ENCODE data around the gene TTC34. TPM values are rescaled to one million over a fixed set of nuclear protein-coding genes. Genes with fewer than 3 reads are reported as not detected.

The TTC34 gene
- total RNA-seq, 1 experiment from 2014 or later: 0.61 TPM

DNA sequence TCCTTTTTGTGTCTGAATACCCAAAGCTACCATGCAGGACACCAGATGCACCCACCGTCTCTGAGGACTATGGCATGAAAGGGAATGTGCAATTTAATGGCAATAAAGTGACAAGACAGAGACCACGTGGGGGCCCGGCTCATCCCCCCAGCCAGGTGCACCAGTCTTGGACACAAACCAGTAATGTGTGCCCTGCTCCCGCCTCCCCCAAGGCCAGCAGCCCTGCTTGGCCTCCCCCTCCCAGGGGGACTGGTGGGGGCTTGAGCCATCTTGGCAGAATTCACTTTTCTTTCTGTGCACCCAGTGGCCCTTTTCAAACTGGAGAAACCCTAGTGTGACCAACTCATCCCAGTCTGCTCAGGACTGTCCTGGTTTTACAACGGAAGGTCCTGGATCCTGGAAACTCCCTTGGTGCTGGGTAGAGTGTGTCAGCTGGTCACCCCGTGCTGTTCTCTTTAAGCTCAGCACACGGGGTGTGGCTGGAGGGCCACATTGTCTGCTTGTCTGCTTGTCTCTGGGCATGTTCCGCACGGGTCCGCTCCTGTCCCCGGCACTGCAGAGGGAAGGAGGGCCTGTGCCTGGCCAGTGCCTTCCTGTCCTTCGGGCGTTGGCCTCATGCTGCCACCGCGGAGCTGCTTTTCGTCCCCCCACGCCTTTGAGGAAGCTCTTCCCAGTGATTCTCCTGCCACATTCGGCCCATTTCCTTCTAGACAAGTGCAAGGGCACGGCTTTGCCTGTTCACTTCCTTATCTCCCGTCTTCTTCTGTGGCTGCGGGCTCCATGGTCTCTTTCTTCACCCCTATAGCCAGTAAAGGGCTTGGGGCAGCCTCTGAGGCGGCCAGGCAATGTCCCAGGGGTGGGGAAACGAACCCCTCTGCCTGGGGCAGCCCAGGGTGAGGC is 45.8 kb upstream of the TTC34 start:
- H3K4me3 Mint-ChIP-seq: no peak overlapping the region
- DNase-seq (ENCODE audit: low spot score) (no peak), ATAC-seq (no peak)
- no peak overlapping the region for H3K27ac Mint-ChIP-seq
- no peaks in the 10 kb centered on the region for H3K4me1 Mint-ChIP-seq
- CTCF ChIA-PET: no interaction called here
- peaks cover 54% of the 10 kb centered on the region for H3K9me3 Mint-ChIP-seq
- peaks cover 41% of the 10 kb centered on the region for H3K36me3 Mint-ChIP-seq
- TF ChIP-seq, protein P1, sequence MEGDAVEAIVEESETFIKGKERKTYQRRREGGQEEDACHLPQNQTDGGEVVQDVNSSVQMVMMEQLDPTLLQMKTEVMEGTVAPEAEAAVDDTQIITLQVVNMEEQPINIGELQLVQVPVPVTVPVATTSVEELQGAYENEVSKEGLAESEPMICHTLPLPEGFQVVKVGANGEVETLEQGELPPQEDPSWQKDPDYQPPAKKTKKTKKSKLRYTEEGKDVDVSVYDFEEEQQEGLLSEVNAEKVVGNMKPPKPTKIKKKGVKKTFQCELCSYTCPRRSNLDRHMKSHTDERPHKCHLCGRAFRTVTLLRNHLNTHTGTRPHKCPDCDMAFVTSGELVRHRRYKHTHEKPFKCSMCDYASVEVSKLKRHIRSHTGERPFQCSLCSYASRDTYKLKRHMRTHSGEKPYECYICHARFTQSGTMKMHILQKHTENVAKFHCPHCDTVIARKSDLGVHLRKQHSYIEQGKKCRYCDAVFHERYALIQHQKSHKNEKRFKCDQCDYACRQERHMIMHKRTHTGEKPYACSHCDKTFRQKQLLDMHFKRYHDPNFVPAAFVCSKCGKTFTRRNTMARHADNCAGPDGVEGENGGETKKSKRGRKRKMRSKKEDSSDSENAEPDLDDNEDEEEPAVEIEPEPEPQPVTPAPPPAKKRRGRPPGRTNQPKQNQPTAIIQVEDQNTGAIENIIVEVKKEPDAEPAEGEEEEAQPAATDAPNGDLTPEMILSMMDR (IDR thresholded peaks at IDR 0.05): no peak
- TF ChIP-seq E2F5 (CRISPR knock-in tag; IDR thresholded peaks at IDR 0.05): no peak
- TF ChIP-seq HMGA2 (CRISPR knock-in tag; IDR thresholded peaks at IDR 0.05): no peak
- TF ChIP-seq ZNF317 (CRISPR knock-in tag; IDR thresholded peaks at IDR 0.05; ENCODE audit: borderline replicate concordance, low read depth): no peak
- TF ChIP-seq ZNF219 (CRISPR knock-in tag; IDR thresholded peaks at IDR 0.05; ENCODE audit: borderline replicate concordance): no peak
- TF ChIP-seq, protein P2, sequence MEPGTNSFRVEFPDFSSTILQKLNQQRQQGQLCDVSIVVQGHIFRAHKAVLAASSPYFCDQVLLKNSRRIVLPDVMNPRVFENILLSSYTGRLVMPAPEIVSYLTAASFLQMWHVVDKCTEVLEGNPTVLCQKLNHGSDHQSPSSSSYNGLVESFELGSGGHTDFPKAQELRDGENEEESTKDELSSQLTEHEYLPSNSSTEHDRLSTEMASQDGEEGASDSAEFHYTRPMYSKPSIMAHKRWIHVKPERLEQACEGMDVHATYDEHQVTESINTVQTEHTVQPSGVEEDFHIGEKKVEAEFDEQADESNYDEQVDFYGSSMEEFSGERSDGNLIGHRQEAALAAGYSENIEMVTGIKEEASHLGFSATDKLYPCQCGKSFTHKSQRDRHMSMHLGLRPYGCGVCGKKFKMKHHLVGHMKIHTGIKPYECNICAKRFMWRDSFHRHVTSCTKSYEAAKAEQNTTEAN (CRISPR knock-in tag; IDR thresholded peaks at IDR 0.05): no peak
- no peak for TF ChIP-seq GRHL2 (CRISPR knock-in tag; IDR thresholded peaks at IDR 0.05; ENCODE audit: insufficient replicate concordance, severe bottlenecking)
- TF ChIP-seq CREM (CRISPR knock-in tag; IDR thresholded peaks at IDR 0.05): no peak
- TF ChIP-seq, protein P3, sequence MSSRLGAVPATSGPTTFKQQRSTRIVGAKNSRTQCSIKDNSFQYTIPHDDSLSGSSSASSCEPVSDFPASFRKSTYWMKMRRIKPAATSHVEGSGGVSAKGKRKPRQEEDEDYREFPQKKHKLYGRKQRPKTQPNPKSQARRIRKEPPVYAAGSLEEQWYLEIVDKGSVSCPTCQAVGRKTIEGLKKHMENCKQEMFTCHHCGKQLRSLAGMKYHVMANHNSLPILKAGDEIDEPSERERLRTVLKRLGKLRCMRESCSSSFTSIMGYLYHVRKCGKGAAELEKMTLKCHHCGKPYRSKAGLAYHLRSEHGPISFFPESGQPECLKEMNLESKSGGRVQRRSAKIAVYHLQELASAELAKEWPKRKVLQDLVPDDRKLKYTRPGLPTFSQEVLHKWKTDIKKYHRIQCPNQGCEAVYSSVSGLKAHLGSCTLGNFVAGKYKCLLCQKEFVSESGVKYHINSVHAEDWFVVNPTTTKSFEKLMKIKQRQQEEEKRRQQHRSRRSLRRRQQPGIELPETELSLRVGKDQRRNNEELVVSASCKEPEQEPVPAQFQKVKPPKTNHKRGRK (CRISPR knock-in tag; IDR thresholded peaks at IDR 0.05; ENCODE audit: borderline replicate concordance): no peak
- no peak for TF ChIP-seq CDX4 (CRISPR knock-in tag; IDR thresholded peaks at IDR 0.05; ENCODE audit: borderline replicate concordance)
- no peak for TF ChIP-seq TCF7 (CRISPR knock-in tag; IDR thresholded peaks at IDR 0.05; ENCODE audit: low read depth)
- TF ChIP-seq, protein P4, sequence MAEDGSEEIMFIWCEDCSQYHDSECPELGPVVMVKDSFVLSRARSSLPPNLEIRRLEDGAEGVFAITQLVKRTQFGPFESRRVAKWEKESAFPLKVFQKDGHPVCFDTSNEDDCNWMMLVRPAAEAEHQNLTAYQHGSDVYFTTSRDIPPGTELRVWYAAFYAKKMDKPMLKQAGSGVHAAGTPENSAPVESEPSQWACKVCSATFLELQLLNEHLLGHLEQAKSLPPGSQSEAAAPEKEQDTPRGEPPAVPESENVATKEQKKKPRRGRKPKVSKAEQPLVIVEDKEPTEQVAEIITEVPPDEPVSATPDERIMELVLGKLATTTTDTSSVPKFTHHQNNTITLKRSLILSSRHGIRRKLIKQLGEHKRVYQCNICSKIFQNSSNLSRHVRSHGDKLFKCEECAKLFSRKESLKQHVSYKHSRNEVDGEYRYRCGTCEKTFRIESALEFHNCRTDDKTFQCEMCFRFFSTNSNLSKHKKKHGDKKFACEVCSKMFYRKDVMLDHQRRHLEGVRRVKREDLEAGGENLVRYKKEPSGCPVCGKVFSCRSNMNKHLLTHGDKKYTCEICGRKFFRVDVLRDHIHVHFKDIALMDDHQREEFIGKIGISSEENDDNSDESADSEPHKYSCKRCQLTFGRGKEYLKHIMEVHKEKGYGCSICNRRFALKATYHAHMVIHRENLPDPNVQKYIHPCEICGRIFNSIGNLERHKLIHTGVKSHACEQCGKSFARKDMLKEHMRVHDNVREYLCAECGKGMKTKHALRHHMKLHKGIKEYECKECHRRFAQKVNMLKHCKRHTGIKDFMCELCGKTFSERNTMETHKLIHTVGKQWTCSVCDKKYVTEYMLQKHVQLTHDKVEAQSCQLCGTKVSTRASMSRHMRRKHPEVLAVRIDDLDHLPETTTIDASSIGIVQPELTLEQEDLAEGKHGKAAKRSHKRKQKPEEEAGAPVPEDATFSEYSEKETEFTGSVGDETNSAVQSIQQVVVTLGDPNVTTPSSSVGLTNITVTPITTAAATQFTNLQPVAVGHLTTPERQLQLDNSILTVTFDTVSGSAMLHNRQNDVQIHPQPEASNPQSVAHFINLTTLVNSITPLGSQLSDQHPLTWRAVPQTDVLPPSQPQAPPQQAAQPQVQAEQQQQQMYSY (CRISPR knock-in tag; IDR thresholded peaks at IDR 0.05): no peak
- TF ChIP-seq, protein P5, sequence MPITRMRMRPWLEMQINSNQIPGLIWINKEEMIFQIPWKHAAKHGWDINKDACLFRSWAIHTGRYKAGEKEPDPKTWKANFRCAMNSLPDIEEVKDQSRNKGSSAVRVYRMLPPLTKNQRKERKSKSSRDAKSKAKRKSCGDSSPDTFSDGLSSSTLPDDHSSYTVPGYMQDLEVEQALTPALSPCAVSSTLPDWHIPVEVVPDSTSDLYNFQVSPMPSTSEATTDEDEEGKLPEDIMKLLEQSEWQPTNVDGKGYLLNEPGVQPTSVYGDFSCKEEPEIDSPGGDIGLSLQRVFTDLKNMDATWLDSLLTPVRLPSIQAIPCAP (CRISPR knock-in tag; IDR thresholded peaks at IDR 0.05): no peak
- no peak for TF ChIP-seq ATF2 (CRISPR knock-in tag; IDR thresholded peaks at IDR 0.05; ENCODE audit: borderline replicate concordance, low read depth)
- no peak for TF ChIP-seq ZNF138 (CRISPR knock-in tag; conservative IDR thresholded peaks at IDR 0.05)
- TF ChIP-seq AFF4 (CRISPR knock-in tag; IDR thresholded peaks at IDR 0.05; ENCODE audit: borderline replicate concordance): no peak
- TF ChIP-seq JUN (CRISPR knock-in tag; IDR thresholded peaks at IDR 0.05): no peak
- TF ChIP-seq FOXP1 (CRISPR knock-in tag; IDR thresholded peaks at IDR 0.05; ENCODE audit: borderline replicate concordance): no peak
- no peak for TF ChIP-seq NFE2L1 (CRISPR knock-in tag; IDR thresholded peaks at IDR 0.05)
- POLR2A ChIA-PET: no interaction called here
- H3K27me3 Mint-ChIP-seq (ENCODE audit: low read depth): peaks cover 8% of the 10 kb centered on the region
